Left lung (tissue), 10 donors: ENCODE results near the gene PLA2G2F. TPM values are rescaled to one million over a fixed set of nuclear protein-coding genes. Genes with fewer than 3 reads are reported as not detected.
A peak's percentile ranks its signal among the peaks of the same experiment; 100 is the strongest.

ENCODE experiments used
- ATAC-seq: fragments of 200-7000 bp; cut with Tn5 transposase; one replicate; pipeline ENCODE4 v1.9.1; 2020; ENCODE audit warnings: moderate library complexity
- DNase-seq, 4 donors: peaks; one replicate each; pipeline ENCODE4 v3.0.0-alpha.2; 2013 to 2020
- H3K27ac ChIP-seq, 2 donors: fragments of 200-600 bp; sonication (generic) in 1 of 2; one replicate each; pipeline versions ENCODE4 v1.5.0 to v1.8.0; 2020 to 2021
- H3K27me3 ChIP-seq, 2 donors: fragments of 200-600 bp; sonication (generic) in 1 of 2; one replicate each; pipeline versions ENCODE4 v1.5.0 to v1.8.0; 2020 to 2021
- H3K36me3 ChIP-seq, 2 donors: fragments of 200-600 bp; sonication (generic) in 1 of 2; one replicate each; pipeline versions ENCODE4 v1.5.0 to v1.8.0; 2020 to 2021
- H3K4me1 ChIP-seq, 2 donors: fragments of 200-600 bp; one replicate each; pipeline ENCODE4 v1.8.0; 2021
- H3K4me3 ChIP-seq, 2 donors: fragments of 200-600 bp; sonication (generic) in 1 of 2; one replicate each; pipeline versions ENCODE4 v1.5.0 to v1.8.0; 2020 to 2021; ENCODE audit warnings: mild to moderate bottlenecking in 1 of 2
- H3K9me3 ChIP-seq, 2 donors: fragments of 200-600 bp; sonication (generic) in 1 of 2; one replicate each; pipeline versions ENCODE4 v1.5.0 to v1.8.0; 2020 to 2021
- CTCF ChIP-seq, 2 donors: fragments of 200-600 bp; sonication (generic) in 1 of 2; IDR thresholded peaks; one replicate each; pipeline versions ENCODE4 v1.5.0 to v1.8.0; 2021; ENCODE audit warnings: antibody characterized with exemption in 2 of 2
- intact Hi-C, 2 donors: fragments of 100-400 bp; cut with DNase I; formaldehyde crosslinking; loops; one replicate each; pipeline versions ENCODE4 v1.11.2 to v1.14.2; 2022
- polyA plus RNA-seq, 6 donors: library from polyadenylated mRNA; unstranded; fragments of 120-200 nt; gene quantifications; one replicate each; pipeline ENCODE4 v1.2.1, GENCODE V29; 2013; ENCODE audit not compliant: insufficient read length in 6 of 6
- total RNA-seq, 2 donors: library from RNA; stranded (reverse); fragmentation: NEBNext Ultra II Directional; extraction: Animal tissue kit (Norgen Biotek cat#: 25700); gene quantifications; one replicate each; pipeline ENCODE4 v1.2.1, GENCODE V29; 2021
- donor health status: DM: no; HTN: yes; CAD: no.
- donor health status: DM: no; HTN: no; CAD: no.

PLA2G2F gene
- total and polyA plus RNA-seq, 8 donors, result not detected

GRCh38 chr1:20172033-20172590, 33.0 kb downstream of the PLA2G2F start:
- intact Hi-C loops, result no loop called here
- no peak overlapping the region for H3K4me3 ChIP-seq
- no peaks in the 10 kb centered on the region for H3K4me1 ChIP-seq
- no peaks in the 10 kb centered on the region for H3K36me3 ChIP-seq
- H3K27me3 ChIP-seq, result no peaks in the 10 kb centered on the region
- peak in 1 of 4 donors; percentile 53 for DNase-seq
- TF ChIP-seq CTCF (IDR thresholded peaks at IDR 0.05), result no peak
- peak; percentile 78 for ATAC-seq
- no peaks in the 10 kb centered on the region for H3K9me3 ChIP-seq
- no peak overlapping the region for H3K27ac ChIP-seq

DNA sequence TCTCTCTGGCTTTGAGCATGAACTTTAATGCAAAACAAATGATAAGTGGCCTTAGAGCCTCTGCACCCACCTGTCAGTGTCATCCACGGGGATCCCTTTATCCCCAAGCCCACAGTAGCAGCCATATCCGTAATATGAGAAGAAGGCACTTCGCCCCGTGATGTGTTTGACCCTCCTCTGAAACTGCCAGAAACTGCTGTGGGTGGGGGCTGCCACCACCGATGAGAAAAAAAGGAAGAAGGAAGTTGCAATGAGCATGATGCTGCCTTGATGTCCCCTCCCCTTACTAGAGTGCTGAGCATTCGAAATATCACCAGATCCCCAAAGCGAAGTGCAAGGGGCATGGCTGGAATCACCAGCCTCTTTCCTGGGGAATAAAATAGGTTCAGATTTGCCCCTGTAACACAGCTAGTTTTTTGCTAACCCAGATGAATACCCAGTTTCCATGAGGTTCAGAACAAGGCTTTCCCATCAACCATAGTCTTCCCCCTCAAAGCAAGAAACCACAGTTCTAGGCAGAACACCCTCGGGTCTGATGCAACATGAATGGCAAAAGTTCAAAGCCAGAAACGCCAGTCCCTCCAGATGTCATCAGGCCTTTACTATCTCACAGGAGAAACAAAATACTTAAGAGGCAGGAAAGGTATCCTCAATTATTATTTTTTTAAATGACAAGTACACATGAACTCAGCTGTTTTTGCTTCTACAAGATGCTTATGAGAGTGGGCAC, 36.0 kb downstream of the PLA2G2F start:
- no peaks in the 10 kb centered on the region for H3K27me3 ChIP-seq
- no peak for TF ChIP-seq CTCF (IDR thresholded peaks at IDR 0.05)
- peaks cover 0 to 2% of the 10 kb centered on the region in 2 donors for H3K9me3 ChIP-seq
- H3K27ac ChIP-seq, result no peak overlapping the region
- H3K36me3 ChIP-seq, result no peaks in the 10 kb centered on the region
- intact Hi-C loops, result no loop called here
- ATAC-seq (no peak), DNase-seq (no peak)
- no peaks in the 10 kb centered on the region for H3K4me1 ChIP-seq
- H3K4me3 ChIP-seq, result no peak overlapping the region

- no peak overlapping the region for H3K27ac ChIP-seq
- DNase-seq (no peak), ATAC-seq (peak; percentile 15)
- intact Hi-C loops, result no loop called here
- no peaks in the 10 kb centered on the region for H3K27me3 ChIP-seq
- no peak for TF ChIP-seq CTCF (IDR thresholded peaks at IDR 0.05)
- H3K36me3 ChIP-seq, result no peaks in the 10 kb centered on the region
- H3K4me1 ChIP-seq, result no peaks in the 10 kb centered on the region
- peaks cover 0 to 3% of the 10 kb centered on the region in 2 donors for H3K9me3 ChIP-seq
- H3K4me3 ChIP-seq, result no peak overlapping the region
Observed at GRCh38 chr1:20178634-20179370, 39.7 kb downstream of the PLA2G2F start.

DNA sequence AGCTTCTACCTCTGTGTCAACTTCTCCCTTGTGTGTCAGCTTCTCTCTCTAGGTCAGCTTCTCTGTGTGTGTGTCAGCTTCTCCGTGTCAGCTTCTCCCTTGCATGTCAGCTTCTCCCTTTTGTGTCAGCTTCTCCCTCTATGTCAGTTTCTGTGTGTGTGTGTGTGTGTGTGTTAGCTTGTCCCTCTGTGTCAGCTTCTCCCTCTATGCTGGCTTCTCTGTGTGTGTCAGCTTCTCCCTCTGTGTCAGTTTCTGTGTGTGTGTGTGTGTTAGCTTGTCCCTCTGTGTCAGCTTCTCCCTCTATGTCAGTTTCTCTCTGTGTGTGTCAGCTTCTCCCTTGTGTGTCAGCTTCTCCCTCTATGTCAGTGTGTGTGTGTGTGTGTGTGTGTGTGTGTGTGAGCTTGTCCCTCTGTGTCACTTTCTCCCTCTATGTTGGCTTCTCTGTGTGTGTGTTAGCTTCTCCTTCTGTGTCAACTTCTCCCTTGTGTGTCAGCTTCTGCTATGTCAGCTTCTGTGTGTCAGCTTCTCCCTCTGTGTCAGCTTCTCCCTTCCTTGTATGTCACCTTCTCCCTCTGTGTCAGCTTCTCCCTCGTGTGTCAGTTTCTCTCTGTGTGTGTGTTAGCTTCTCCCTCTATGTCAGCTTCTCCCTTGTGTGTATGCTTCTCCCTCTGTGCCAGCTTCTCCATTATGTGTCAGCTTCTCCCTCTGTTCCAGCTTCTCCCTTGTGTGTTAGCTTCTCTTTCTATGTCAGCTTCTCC, 40.4 kb downstream of the PLA2G2F start:
- Histone ChIP-seq H3K9me3 (peaks cover 0 to 3% of the 10 kb centered on the region in 2 donors), H3K27me3 (no peaks in the 10 kb centered on the region), H3K36me3 (no peaks in the 10 kb centered on the region), H3K27ac (no peak overlapping the region), H3K4me1 (no peaks in the 10 kb centered on the region), H3K4me3 (no peak overlapping the region)
- TF ChIP-seq CTCF (IDR thresholded peaks at IDR 0.05), result no peak
- no peak for DNase-seq
- intact Hi-C loops, result no loop called here
- ATAC-seq, result no peak
